AG04449 (cell line): Measurements from ENCODE around the gene DNAH5.
A peak's percentile ranks its signal among the peaks of the same experiment; 100 is the strongest.

Source experiments
- CTCF ChIA-PET: fragments of 350-600 bp; formaldehyde crosslinking; extraction: SDS; loops from one replicate; lab custom pipeline; 2021; ENCODE audit warnings: antibody characterized with exemption; lab: Yijun Ruan, JAX
- POLR2A ChIA-PET: fragments of 400-600, 350-600 bp; formaldehyde crosslinking; extraction: SDS; loops from one replicate; lab custom pipeline; 2020; ENCODE audit warnings: antibody characterized with exemption, inconsistent platforms; lab: Yijun Ruan, JAX
- DNase-seq: peaks from one replicate; pipeline ENCODE4 v3.0.0-alpha.2; 2010; ENCODE audit warnings: low read depth, low spot score
- H3K4me3 ChIP-seq: 2 replicates; pipeline ENCODE4 v1.5.1; 2011; ENCODE audit warnings: low read depth, mild to moderate bottlenecking, control low read depth, low read length
- TF ChIP-seq, protein P1 (sequence below): IDR thresholded peaks from one replicate; pipeline ENCODE4 v1.5.1; 2011; ENCODE audit warnings: mild to moderate bottlenecking, moderate library complexity, low read length, control low read depth, inconsistent platforms; ENCODE audit not compliant: insufficient read depth; ENCODE audit errors: missing control alignments

DNAH5 gene

DNA sequence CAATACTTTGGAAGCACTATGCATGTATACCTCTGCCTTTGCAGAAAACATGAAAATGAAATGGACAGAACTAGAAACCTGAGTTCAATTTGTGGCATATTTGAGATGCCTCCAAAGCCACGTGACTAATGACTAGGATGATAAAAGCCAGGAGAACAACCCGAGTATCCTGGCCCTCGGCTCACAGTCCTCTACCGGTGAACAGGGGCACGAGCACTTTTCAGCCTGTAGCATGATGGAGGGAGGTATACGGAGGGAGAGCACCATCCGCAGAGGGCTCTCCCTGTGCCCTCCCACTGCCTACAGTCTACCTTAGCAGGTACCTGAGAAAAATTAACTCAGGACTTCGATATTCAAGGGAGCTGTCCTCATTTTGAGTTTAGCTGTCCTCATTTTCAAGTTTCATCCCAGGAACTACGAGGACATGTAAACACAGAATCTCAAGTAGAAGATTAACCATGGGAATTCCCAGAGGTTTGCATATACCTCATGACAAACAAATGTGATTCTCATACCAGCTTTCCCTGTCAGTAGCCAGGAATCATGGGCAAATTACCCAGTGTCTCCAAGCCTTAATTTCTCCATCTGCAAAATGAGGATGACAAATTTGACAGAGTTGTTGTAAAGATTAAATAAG is 249.3 kb downstream of the DNAH5 start:
- ChIA-PET POLR2A (no interaction called here), CTCF (no interaction called here)
- H3K4me3 ChIP-seq: no peak overlapping the region
- TF ChIP-seq, protein P1, sequence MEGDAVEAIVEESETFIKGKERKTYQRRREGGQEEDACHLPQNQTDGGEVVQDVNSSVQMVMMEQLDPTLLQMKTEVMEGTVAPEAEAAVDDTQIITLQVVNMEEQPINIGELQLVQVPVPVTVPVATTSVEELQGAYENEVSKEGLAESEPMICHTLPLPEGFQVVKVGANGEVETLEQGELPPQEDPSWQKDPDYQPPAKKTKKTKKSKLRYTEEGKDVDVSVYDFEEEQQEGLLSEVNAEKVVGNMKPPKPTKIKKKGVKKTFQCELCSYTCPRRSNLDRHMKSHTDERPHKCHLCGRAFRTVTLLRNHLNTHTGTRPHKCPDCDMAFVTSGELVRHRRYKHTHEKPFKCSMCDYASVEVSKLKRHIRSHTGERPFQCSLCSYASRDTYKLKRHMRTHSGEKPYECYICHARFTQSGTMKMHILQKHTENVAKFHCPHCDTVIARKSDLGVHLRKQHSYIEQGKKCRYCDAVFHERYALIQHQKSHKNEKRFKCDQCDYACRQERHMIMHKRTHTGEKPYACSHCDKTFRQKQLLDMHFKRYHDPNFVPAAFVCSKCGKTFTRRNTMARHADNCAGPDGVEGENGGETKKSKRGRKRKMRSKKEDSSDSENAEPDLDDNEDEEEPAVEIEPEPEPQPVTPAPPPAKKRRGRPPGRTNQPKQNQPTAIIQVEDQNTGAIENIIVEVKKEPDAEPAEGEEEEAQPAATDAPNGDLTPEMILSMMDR: no peak
- no peak for DNase-seq

DNA sequence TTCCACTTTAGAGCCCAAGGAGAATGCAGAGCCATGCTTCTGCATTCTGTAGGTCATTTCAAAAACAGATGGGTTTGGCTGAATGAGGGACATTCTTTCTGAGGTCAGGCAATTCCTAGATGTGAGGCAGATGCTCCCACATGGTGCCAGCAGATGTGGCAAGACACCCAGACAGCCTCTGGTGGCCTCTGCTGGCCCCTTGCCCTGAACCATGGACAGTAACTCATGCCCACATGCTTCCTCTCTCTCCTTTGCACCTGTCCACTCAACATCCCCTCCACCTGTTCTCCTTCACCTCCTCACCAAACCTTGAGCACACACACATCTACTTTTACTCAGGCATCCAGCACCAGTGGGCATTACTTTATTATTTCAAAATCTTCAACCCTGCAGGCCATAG is 252.3 kb downstream of the DNAH5 start:
- POLR2A ChIA-PET: no interaction called here
- CTCF ChIA-PET: no interaction called here
- DNase-seq: no peak
- TF ChIP-seq, protein P1: no peak
- H3K4me3 ChIP-seq: no peak overlapping the region

DNA sequence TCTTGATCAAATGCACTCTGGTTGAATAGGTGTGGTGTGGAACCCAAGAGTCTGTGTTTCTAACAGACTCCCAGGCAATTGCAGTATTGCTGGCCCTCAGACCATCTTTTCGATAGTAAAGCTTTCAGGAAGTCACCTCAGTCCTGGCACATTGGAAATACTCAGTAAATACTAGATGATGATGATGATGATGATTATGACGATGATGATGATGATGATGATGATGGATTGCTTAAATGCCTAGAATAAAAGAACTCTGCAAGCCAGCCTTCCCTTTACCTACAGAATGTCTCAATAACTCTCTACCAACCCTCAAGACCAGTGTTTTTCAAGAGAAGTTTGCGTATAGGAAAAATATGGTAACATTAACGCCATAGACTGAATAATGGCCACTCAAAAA is 268.0 kb downstream of the DNAH5 start:
- POLR2A ChIA-PET: no interaction called here
- TF ChIP-seq, protein P1: no peak

DNA sequence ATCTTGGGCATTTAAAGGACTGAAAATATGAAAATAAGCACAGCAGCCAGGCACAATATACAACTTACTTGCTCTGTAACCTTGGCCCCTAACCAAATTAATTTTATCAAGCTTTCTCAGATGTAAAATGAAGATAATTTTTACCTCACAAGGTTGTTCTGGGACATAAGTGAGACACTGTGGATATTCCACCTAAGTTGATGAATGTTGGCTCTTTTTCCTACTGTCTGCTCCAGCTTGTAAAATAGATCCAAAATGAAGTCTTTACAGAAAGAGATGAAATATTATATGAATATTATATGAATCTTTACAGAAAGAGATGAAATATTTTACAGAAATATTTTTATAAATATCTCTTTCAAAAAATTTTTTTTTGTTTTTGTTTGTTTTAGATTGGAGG is 270.1 kb downstream of the DNAH5 start:
- DNase-seq: no peak
- TF ChIP-seq, protein P1: no peak
- H3K4me3 ChIP-seq: no peak overlapping the region
- ChIA-PET CTCF (no interaction called here), POLR2A (no interaction called here)

More for the DNA sequence above, 268.0 kb downstream of the DNAH5 start:
- H3K4me3 ChIP-seq: no peak overlapping the region
- CTCF ChIA-PET: no interaction called here
- DNase-seq: no peak

DNA sequence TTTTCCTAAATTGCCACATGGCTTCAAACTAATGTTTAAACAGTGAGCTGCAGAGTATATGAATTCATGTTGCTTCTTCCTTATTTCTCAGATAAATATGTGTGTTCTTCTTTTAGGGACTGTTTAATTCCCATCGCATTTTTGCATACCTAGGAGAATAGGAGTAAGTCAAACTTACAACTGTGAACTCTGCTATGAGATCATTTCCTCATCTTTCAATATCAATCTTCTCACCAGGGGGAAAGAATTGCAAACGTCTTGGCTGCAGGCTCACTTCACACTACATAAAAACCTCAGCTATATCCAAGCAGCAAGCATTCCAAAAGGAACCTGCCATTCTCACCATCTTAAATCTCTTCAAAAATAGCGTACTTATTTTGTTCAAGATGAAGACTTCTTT is 271.0 kb downstream of the DNAH5 start:
- POLR2A ChIA-PET: no interaction called here
- CTCF ChIA-PET: no interaction called here
- no peak overlapping the region for H3K4me3 ChIP-seq
- DNase-seq: no peak
- TF ChIP-seq, protein P1: no peak

DNA sequence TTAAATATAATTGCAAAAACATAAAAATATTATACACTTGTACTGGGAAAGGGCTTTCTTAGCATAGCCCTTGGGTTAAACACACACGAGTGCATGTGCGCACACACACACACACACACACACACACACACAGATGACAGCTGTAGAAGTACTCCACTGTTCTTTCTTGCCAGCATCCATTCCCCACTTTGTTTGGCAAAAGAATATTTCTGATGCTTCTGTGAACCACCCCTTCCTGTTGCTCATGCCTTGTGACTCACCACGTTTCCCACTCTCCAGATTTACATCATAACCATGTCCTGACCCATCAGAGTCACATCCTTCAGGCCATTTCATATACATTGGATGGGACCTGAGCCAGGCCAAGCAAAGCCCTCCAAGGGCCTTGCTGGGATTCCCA is 280.1 kb downstream of the DNAH5 start:
- TF ChIP-seq, protein P1: no peak
- peak; percentile 94 for DNase-seq
- ChIA-PET POLR2A (no interaction called here), CTCF (no interaction called here)
- no peak overlapping the region for H3K4me3 ChIP-seq
